Thoracic aorta (tissue), 2 donors: ENCODE measurements around the gene AXIN2. TPM values are rescaled to one million over a fixed set of nuclear protein-coding genes. Genes with fewer than 3 reads are reported as not detected.
"Not testable (repeated sequence)": the region's sequence is repeated elsewhere in the genome, so short reads cannot be mapped to it uniquely, and the experiment has no call there.

Experiments used
- ATAC-seq: fragments of 150-250 bp; one replicate; pipeline ENCODE4 v1.8.0; 2017; ENCODE audit warnings: low read depth; ENCODE audit not compliant: insufficient number of reproducible peaks, low FRiP score
- DNase-seq: peaks from one replicate; pipeline ENCODE4 v3.0.0-alpha.2; 2020; ENCODE audit warnings: low spot score
- H3K27ac ChIP-seq, 2 donors: fragments of 200-600 bp; sonication (generic); 1 replicate in 1 of 2; 2 replicates in 1 of 2; pipeline ENCODE4 v1.5.1; 2016; ENCODE audit warnings: mild to moderate bottlenecking in 2 of 2, moderate library complexity in 2 of 2
- H3K27me3 ChIP-seq: fragments of 200-600 bp; sonication (generic); replicated peaks from 2 replicates; pipeline ENCODE4 v1.6.0; 2016; ENCODE audit warnings: mild to moderate bottlenecking; ENCODE audit not compliant: insufficient read depth
- H3K36me3 ChIP-seq: fragments of 200-600 bp; sonication (generic); one replicate; pipeline ENCODE4 v1.5.1; 2016
- H3K4me1 ChIP-seq, 2 donors: fragments of 200-600 bp; sonication (generic); 1 replicate in 1 of 2; 2 replicates in 1 of 2; pipeline versions ENCODE4 v1.5.1 to v1.6.0; 2016; ENCODE audit warnings: low read depth in 2 of 2, mild to moderate bottlenecking in 1 of 2; ENCODE audit not compliant: control insufficient read depth in 1 of 2
- H3K4me3 ChIP-seq: fragments of 200-600 bp; sonication (generic); 2 replicates; pipeline ENCODE4 v1.5.1; 2016; ENCODE audit warnings: mild to moderate bottlenecking
- H3K9me3 ChIP-seq: fragments of 200-600 bp; sonication (generic); 2 replicates; pipeline ENCODE4 v1.5.1; 2016
- total RNA-seq, 2 donors: library from RNA; depleted of rRNA; stranded (reverse); fragments of >200 nt; gene quantifications; one replicate each; pipeline versions ENCODE4 v1.1.0 to v1.2.3, GENCODE V29; 2016
- TF ChIP-seq, protein P1 (sequence below): fragments of 200-600 bp; sonication (generic); IDR thresholded peaks from one replicate; pipeline ENCODE4 v1.5.1; 2019; ENCODE audit warnings: antibody characterized with exemption

The AXIN2 gene
- total RNA-seq, 2 donors from 2014 or later = 24.9 to 27.4 TPM

DNA sequence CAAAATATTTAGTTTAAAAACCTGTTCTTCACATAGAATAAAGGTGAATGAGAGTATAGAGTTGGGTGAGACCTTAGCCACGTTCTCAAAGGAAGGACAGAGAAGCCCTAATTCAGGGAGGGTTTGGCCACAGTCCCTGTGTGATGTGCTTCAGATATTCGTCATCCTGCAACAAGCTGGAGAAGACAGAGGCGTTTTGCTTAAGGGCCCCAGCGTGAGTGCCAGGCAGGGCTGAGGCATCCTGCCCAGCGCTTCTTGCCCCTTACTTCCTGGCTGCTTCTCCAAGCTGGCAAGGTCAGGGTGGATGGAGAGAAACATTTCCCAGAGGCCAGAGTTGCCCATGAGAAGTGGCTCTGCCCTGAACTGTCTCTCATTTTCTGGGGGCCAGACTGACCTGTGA is 46.9 kb downstream of the AXIN2 start:
- TF ChIP-seq, protein P1, sequence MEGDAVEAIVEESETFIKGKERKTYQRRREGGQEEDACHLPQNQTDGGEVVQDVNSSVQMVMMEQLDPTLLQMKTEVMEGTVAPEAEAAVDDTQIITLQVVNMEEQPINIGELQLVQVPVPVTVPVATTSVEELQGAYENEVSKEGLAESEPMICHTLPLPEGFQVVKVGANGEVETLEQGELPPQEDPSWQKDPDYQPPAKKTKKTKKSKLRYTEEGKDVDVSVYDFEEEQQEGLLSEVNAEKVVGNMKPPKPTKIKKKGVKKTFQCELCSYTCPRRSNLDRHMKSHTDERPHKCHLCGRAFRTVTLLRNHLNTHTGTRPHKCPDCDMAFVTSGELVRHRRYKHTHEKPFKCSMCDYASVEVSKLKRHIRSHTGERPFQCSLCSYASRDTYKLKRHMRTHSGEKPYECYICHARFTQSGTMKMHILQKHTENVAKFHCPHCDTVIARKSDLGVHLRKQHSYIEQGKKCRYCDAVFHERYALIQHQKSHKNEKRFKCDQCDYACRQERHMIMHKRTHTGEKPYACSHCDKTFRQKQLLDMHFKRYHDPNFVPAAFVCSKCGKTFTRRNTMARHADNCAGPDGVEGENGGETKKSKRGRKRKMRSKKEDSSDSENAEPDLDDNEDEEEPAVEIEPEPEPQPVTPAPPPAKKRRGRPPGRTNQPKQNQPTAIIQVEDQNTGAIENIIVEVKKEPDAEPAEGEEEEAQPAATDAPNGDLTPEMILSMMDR = no peak
- DNase-seq = no peak
- ATAC-seq = no peak
- Histone ChIP-seq H3K27me3 (no peaks in the 10 kb centered on the region), H3K4me1 (peaks cover 11 to 24% of the 10 kb centered on the region in 2 donors), H3K27ac (no peak overlapping the region), H3K36me3 (no peaks in the 10 kb centered on the region), H3K9me3 (no peaks in the 10 kb centered on the region), H3K4me3 (no peak overlapping the region)

GRCh38 chr17:65514082-65514481 is 47.4 kb downstream of the AXIN2 start:
- Histone ChIP-seq H3K4me3 (no peak overlapping the region), H3K27ac (no peak overlapping the region), H3K9me3 (no peaks in the 10 kb centered on the region), H3K4me1 (peaks cover 11 to 24% of the 10 kb centered on the region in 2 donors), H3K27me3 (no peaks in the 10 kb centered on the region), H3K36me3 (no peaks in the 10 kb centered on the region)
- TF ChIP-seq, protein P1 = no peak
- no peak for ATAC-seq
- no peak for DNase-seq

DNA sequence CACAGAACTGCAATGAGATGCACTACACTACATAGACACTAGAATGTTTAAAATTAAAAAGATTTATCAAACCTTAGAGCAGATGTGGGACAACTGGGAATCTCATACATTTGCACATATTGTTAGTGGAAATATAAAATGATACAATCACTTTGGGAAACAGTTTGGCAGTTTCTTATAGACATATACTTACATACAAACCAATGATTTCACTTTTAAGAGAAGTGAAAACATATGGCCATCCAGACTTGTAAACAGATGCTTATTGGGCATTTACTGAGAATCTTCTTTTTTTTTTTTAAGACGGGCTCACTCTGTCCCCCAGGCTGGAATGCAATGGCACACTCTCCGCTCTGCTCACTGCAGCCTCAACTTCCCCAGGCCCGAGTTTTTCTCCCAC is 50.1 kb downstream of the AXIN2 start:
- no peaks in the 10 kb centered on the region for H3K36me3 ChIP-seq
- peaks cover 9 to 20% of the 10 kb centered on the region in 2 donors for H3K4me1 ChIP-seq
- TF ChIP-seq, protein P1 = no peak
- H3K27ac ChIP-seq = no peak overlapping the region
- H3K9me3 ChIP-seq = no peaks in the 10 kb centered on the region
- no peaks in the 10 kb centered on the region for H3K27me3 ChIP-seq
- DNase-seq (no peak), ATAC-seq (no peak)
- H3K4me3 ChIP-seq = no peak overlapping the region

DNA sequence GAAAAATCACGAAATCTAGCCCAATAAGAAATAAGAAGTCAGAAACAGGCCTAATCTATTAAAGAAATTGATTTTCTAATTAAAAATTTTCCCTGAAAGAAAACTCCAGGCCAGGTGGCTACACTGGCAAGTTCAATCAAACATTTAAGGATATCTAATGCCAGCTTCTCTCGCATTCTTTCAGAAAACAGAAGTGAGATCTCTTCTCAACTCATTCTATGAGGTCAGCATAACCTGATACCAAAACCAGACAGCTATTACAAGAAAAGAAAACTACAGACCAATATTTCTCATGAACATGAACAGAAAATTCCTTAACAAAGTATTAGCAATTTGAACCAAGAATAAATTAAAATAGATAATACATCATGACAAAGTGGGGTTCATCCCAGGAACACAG is 52.4 kb downstream of the AXIN2 start:
- H3K27ac ChIP-seq = no peak overlapping the region
- ATAC-seq (no peak), DNase-seq (no peak)
- no peaks in the 10 kb centered on the region for H3K27me3 ChIP-seq
- TF ChIP-seq, protein P1 = no peak
- peaks cover 0 to 2% of the 10 kb centered on the region in 2 donors for H3K4me1 ChIP-seq
- no peak overlapping the region for H3K4me3 ChIP-seq
- no peaks in the 10 kb centered on the region for H3K9me3 ChIP-seq
- no peaks in the 10 kb centered on the region for H3K36me3 ChIP-seq

DNA sequence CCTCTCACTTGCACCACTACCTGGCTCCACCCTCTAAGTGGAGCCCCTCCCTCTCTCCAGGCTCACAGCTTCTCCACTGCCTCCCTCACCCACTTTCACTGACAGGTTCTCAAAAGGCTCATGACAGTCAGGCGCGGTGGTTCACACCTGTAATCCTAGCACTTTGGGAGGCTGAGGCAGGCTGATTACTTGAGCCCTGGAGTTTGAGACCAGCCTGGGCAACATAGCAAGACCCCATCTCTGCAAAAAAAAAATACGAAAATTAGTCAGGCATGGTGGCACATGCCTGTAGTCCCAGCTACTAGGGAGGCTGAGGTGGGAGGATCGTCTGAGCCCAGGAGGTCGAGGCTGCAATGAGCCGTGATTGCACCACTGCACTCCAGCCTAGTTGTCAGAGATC is 56.8 kb downstream of the AXIN2 start:
- not testable (repeated sequence) for H3K9me3 ChIP-seq, H3K4me3 ChIP-seq, ATAC-seq, DNase-seq, H3K4me1 ChIP-seq, H3K36me3 ChIP-seq, H3K27ac ChIP-seq, H3K27me3 ChIP-seq

- TF ChIP-seq, protein P1 = no peak
- no peaks in the 10 kb centered on the region for H3K36me3 ChIP-seq
- peaks cover 0 to 7% of the 10 kb centered on the region in 2 donors for H3K4me1 ChIP-seq
- ATAC-seq (no peak), DNase-seq (no peak)
- H3K27me3 ChIP-seq = no peaks in the 10 kb centered on the region
- H3K9me3 ChIP-seq = no peaks in the 10 kb centered on the region
- no peak overlapping the region for H3K4me3 ChIP-seq
- no peak overlapping the region for H3K27ac ChIP-seq
Measured at GRCh38 chr17:65504141-65504540, 57.3 kb downstream of the AXIN2 start.
